NCI-H2107 treated with DMSO at 0.1 percent for 48 hours (cell line): Measurements from ENCODE around the gene DCP1A.

Experiments
- DNase-seq: peaks from one replicate; lab custom pipeline; 2025; ENCODE audit not compliant: unreplicated experiment; lab: John Stamatoyannopoulos, UW

The DCP1A gene

DNA sequence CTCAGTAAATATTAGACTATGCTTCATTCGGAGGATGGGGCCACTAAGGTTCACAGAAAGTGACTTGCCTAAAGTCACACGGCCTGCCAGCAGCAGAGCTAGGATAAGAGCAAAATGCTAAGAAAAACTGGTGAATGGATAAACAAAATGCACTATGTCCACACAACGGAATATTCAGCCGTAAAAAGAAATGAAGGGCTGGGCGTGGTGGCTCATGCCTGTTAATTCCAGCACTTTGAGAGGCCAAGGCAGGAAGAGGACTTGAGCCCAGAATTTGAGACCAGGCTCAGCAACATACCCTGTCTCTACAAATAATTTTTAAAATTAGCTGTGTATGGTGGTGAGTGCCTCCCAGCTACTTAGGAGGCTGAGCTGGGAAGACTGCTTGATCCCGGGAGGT, 99.2 kb downstream of the DCP1A start:
- no peak for DNase-seq

DNA sequence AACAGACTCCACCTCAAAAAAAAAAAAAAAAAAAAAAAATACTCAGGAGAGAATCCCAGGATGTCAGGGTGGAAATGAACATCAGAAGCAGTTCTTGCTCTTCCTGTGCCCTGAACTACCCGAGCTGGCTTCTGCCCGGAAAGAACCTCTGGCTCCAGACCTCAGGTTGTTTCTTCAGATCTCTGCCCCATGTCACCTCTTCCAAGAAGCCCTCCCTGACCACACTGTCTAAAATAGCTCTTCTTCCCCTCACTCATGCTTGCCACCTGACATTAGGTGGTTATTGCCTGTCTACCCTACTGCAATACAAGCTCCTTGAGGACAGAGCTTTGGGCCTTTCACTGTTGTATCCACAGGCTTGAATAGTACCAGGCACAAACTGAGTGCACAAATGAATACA, 99.7 kb downstream of the DCP1A start:
- no peak for DNase-seq

DNA sequence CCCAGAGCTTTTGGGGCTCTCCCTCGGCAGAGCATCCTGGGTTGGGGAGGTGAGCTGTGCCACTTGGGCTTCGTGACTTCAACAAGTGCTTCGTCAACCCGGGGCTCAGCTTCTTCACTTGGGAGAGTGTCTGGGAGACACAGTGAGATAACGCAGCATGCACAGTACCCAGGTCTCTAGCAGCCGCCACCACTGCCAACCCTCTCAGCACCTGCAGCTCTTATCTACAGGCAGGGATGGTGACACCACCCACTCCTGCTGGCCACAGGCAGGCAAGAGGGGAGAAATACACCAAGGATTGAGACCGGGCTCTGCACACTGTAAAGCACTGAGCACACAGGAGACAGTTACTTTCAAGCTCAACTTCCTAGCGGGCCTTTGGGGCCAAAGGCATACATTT, 103.1 kb downstream of the DCP1A start:
- no peak for DNase-seq

DNA sequence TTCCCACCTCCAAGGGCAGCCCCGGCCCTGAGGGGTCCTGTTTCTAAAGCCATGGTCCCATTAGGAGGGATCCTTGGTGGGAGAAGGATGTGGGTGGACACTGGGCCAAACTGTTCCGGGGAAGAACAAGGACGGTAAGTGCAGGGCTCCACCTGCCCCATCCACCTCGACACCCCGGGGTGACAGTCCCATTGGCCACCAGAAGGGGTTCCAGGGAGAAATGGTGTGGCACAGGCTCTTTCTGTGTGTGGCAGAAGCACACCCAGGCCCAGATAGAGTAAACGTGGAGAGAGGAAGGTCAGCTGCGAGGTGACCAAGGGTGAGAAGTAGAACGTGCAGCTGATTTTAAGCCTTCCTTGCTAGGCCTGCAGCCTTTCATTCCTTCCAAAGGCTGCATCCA, 103.6 kb downstream of the DCP1A start:
- DNase-seq = no peak

DNA sequence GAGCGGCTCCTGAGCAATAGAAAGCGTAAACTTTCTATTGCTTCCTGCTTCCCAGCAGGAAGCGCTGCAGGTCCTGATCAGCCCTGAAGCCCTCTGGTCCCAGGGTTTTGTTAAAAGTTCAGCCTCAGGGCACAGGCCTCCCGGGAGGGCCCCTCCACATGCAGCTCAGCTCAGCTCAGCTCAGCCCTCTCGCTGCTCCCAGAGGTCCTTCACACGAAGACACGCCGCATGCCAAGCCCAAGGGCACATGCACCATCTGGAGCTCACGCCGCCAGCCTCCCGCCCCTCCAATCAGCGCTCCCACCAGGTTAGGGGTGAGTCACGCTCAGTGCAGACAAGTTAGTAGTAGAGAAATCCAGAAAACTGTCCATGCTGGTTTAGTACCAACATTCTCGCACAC, 104.2 kb downstream of the DCP1A start:
- DNase-seq = no peak

DNA sequence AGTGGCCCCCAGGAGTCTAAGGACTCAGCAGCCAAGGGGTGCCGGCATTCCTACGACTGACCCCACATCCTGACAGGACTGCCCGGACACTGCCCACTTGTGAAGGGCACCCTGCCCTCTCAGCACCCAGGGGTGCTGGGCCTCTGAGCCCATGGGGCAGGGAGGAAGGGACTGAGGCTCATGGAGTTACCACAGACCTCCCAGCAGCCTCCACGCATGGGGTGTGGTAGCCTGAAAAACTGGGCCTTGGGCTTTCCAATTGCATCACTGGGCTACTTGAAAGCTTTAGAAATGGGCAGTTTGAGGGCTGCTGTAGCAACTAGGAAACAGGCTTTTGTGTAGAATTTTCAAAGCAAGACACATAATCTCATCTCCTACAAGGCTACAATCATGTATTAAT, 104.7 kb downstream of the DCP1A start:
- DNase-seq = no peak

DNA sequence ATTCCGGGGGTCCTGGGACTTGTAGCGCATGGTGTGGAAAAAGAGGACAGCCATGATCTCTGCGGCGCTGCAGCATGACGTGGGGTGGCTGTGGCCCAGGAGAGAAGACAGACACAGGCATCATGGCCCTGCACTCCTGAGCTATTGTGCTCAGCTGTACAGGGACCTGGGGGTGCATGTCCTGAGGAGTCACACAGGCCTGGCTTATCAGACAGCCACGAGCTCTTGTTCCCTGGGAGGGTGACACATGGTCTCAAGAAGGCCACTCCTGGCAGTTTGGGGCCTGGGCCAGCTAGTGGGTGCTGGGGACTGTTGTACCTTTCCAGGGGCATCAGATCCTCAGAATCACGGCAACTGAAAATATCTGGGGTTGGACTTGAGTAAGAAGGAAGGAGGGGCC, 105.2 kb downstream of the DCP1A start:
- DNase-seq = no peak

DNA sequence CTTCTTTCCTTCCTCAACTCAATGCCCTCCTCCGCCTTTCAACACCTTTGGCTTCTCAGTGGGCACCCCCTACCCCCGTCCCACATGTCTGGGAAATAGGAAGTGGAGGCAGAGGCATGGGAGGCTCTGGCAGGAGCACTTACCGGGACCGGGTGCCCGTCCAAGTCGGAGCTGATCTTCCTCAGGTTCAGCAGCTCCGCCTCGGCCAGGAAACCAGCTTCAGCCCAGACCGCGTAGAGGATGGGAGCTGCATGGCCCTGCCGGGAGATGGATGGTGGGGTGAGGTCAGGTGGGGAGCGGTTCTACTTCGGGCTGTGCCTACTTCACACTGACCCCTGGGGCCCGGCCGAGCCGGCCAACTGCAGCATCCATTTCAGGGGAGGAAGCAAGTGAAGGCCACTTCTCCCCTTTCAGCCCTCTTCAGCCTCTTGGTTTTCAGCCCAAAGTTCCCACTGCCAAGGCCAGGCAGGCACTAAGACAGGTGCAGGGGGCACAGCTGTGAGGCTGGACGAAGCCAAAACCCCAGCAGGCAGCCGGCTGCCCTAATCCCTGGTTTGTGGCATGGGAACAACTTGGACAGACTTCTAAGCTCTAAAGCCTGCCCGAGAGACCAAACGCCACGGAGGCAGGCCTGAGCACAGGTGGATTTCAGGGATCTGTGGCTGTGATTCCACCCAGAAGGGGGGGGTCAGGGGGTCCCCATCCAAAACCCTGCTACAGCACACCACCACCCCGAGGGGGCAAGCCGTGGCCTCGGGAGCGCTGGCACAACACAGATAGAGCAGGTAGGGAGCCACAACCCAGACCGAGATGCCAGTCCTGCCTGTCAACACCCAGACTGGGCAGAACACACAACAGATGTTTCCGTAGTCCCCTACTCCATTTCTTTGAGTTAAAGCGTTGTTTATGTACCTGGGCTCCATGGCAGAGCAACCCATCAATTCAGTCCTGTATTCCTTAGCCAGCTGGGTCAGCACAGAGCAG, 106.1 kb downstream of the DCP1A start:
- no peak for DNase-seq

DNA sequence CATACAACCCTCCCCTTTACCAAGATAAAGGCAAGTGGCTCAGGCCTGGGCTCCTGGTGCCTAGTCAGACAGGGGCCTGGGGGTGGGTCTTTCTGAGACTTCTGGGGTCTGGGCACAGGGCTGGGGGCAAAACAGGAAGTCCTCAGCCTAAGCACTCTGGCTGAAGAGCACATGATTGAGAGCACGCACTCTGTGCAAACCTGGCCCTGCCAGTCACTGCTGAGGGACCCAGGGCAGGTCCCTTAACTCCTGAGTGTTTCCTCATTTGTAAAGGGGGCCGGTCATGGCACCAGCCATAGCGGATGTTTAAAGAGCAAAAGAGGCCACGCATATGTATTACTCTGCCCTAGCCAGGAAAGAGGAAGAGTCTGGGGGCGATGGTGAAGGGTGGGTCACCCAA, 107.5 kb downstream of the DCP1A start:
- DNase-seq = no peak

DNA sequence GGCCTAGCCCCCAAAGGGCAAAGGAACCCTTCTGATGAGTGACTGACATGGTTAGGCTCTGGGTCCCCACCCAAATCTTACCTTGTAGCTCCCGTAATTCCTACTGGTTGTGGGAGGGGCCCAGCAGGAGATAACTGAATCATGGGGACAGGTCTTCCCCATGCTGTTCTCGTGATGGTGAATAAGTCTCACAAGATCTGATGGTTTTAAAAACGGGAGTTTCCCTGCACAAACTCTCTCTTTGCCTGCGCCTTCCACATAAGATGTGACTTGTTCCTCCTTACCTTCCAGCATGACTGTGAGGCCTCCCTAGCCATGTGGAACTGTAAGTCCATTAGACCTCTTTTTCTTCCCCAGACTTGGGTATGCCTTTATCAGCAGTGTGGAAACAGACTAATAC, 108.5 kb downstream of the DCP1A start:
- no peak for DNase-seq

DNA sequence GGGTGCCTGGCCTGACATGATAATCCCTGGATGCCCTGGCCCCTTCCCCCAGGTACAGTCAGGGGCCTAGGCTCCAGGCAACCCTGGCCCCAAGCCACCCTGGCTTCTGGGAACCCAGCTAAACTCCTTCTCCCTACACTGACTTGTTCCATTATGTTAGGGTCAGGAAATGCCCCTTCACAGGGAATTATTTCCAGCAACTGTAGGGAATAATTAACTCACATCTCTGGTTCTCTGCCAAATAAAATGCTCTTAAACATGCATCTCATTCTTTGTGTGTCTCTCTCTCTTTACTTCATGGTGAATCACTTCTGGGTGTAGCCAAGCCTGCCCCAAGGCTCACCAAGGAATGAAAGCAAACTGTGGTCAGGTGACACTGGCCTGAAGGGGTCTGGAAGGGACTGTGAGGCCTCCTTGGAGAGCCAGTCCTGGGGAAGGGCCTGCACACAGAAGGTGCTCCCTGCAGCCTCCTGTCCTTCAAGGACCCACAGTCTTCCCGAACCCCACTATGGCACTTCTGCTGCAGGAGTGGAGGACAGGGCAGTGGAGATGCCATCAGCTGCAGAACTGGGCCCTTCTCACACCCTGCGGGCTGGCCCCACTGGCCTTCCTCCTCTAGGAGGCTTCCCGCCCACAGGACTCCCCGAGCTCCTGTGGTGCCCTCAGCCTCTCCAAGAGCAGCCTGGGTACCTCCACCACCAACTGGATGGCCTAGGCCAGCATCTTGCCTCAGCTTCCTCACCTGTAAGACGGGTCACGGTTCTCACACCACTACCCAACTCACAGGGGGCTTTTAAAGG, 109.1 kb downstream of the DCP1A start:
- DNase-seq = no peak

DNA sequence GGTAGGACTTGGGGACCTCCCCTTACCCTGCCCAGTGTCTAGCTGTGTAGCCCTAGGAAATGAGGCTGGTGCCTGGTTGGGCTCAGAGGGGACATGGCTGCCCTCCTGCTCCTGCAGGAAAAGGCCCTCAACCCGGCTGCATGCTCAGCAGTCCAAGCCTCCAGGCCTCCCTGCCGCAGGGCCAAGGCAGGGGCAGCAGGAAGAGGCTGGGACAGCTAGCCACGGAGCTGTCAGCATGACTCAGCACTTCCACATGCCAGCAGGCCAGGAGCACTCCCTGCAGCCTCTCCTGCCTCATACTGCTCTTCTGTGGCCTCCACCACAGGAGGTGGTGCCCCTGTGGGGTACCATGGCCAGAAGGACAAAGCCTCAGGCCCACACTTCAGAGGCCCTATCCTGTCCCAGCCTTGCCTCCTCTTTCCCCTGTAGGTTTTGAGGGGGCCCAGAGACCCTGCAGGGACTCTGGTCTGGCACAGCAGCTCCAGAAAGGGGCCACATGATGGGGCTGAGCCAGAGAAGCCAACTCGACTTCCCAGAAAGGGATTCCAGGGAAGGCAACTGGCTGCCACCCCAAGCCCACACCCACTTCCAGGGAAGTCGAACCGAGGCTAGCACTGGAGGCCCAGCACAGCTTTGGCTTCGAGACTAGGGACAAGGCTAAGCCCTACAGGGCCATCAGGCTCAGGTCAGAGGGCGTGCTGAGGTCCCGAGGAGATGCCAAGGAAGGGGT, 111.1 kb downstream of the DCP1A start:
- DNase-seq = no peak

DNA sequence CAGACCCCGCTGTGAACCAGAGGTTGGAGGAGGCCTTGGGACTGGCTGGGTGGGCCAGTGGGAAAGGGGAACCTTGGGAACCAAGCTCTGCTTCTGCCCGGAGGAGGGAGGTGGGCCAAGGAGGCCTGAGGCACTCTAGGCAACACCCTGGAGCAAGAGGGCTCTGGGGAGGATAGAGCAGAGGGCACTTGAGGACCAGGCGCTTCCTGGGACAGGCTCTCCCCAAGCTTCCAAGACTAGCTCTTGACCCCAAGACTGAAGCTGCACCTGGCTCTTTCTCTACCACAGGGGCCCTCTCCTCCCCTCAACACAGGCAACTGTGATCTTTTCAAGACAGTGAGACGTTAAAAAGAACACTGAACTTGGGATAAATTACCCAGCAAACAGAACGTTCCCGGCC, 111.8 kb downstream of the DCP1A start:
- DNase-seq = no peak

DNA sequence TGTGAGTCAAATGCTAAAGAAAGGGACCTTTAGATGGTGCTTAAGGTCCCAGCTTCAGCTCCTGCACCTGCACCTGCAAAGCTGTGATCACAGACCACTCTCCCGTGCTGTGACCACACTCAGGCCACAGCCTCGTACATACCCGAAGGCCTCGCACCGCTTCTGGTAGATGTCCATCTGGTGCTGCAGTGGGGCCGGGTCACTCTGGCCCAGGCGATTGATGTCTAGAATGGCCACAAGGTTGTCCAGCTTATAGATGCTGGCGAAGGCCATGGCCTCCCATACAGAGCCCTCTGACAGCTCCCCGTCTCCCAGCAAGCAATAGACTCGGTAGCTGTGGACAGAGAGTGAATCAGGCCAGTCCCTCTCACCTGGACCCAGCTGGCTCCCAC, 112.5 kb downstream of the DCP1A start:
- no peak for DNase-seq

DNA sequence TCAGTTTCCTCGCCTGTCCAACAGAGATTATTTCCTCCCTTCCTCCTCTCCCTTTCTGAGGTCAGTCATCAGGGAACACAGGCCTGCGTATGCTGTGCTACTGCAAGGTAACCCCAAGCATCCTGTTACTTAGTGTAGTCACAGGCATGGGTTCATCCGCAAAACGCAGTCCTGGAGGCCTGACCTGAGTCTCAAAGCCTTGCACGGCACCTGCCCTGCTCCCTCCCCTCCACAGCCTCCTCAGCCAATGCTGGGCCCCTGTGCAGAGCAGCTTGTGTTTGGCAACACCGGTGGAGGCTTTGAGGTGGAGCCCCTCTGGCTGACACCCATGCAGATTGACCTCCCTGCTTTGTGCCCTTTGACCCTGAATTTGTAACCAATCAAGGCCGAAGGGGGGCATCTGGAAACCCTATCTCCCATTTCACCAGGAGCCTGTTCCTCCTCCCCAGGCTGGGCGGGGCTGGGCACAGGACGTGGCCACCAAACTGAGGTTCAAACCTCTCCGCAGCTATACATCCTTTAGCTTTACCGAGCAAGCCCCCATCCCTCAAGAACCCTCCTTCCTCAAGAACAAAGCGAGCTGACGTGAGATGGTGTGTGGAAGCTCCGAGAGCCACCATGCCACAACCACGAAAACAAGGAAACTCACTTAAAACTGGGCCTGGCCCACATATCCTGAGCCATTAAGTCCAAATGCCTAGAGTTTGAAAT, 113.1 kb downstream of the DCP1A start:
- DNase-seq = no peak
